SK-N-MC (cell line): ENCODE data around the gene LRMDA.

Experiments used
- DNase-seq: peaks from one replicate; pipeline ENCODE4 v3.0.0-alpha.2; 2011; ENCODE audit warnings: low read depth, low spot score
- H3K27ac ChIP-seq: fragments of 200-600 bp; sonication (generic); 2 replicates; pipeline ENCODE4 v1.5.1; 2016; ENCODE audit warnings: mixed run types
- H3K36me3 ChIP-seq: fragments of 200-600 bp; sonication (generic); 2 replicates; pipeline ENCODE4 v1.6.1; 2017; ENCODE audit warnings: antibody characterized with exemption, low read length, mixed read lengths; ENCODE audit not compliant: insufficient read depth
- H3K4me3 ChIP-seq: fragments of 200-600 bp; sonication (generic); 2 replicates; pipeline ENCODE4 v1.5.1; 2016
- H3K9ac ChIP-seq: fragments of 200-600 bp; sonication (generic); 2 replicates; pipeline ENCODE4 v1.8.0; 2017; ENCODE audit warnings: mixed run types, mixed read lengths; ENCODE audit not compliant: insufficient read length
- H3K9me3 ChIP-seq: fragments of 200-600 bp; sonication (generic); 2 replicates; pipeline ENCODE4 v1.6.1; 2017; ENCODE audit warnings: low read depth, mild to moderate bottlenecking, antibody characterized with exemption, low read length, moderate library complexity, mixed read lengths
- EZH2 ChIP-seq: fragments of 200-600 bp; sonication (generic); IDR thresholded peaks from one replicate; pipeline ENCODE4 v1.6.1; 2017; ENCODE audit warnings: antibody characterized with exemption
- FOXP2 ChIP-seq: optimal IDR thresholded peaks from 2 replicates; pipeline ENCODE3; 2011; ENCODE audit warnings: mild to moderate bottlenecking, moderate library complexity; ENCODE audit not compliant: insufficient read depth; ENCODE audit errors: extremely low read length, control extremely low read depth
- POLR2AphosphoS5 ChIP-seq: IDR thresholded peaks from 2 replicates; pipeline ENCODE4 v1.6.1; 2012; ENCODE audit warnings: mild to moderate bottlenecking, low read depth, low read length, borderline replicate concordance

The LRMDA gene

DNA sequence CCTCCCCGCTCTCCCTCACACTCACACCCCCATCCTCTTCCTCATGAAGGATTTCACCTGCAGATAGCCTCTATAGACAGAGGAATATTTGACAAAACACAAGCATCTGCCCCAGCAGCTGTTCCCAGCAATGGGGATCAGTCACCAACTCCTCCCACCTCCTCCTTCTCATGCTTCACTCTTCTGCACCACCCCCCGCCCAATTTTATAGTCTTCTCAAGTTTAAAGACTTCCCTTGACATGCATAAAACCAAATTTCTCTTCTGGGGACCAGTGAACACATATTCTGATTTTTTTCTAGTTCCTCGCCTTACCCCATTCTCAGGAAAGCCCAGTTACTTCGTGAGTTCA, 654.4 kb downstream of the LRMDA start:
- Histone ChIP-seq H3K9ac (no peak overlapping the region), H3K9me3 (no peaks in the 10 kb centered on the region), H3K36me3 (no peaks in the 10 kb centered on the region), H3K27ac (no peak overlapping the region), H3K4me3 (no peak overlapping the region)
- no peak for DNase-seq
- TF ChIP-seq FOXP2 (no peak), POLR2AphosphoS5 (no peak), EZH2 (no peak)

DNA sequence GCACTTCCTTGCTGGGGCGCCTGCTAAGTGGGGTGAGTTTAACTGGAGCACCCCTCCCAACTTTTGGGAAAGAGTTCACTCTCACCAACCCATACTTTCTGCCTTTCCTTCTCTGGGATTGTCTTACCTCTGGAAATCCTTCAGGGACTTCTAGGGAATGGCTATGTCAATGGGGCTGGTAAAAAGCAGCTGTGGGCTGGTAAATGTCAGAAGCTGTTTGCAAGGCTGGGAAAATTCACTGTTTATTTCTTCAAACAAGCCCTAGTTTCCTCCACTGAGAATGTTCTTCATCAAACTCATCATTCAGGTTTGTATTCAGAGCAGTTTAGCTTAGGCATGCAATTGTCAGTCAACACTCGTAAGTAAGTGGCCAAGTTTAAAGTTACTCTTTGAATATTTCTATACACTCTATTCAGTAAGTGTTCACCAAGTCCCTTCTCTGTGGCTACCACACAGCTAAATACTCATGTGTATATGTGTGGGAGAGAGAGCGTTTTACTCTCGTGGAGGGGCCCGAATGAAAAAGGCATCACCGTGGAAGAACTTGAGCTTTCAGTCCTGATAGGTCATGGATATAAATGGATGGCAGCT, 654.8 kb downstream of the LRMDA start:
- Histone ChIP-seq H3K27ac (no peak overlapping the region), H3K4me3 (no peak overlapping the region), H3K9ac (no peak overlapping the region), H3K9me3 (no peaks in the 10 kb centered on the region), H3K36me3 (no peaks in the 10 kb centered on the region)
- DNase-seq = no peak
- TF ChIP-seq POLR2AphosphoS5 (no peak), EZH2 (no peak), FOXP2 (no peak)

GRCh38 chr10:76086761-76087639, 655.6 kb downstream of the LRMDA start:
- Histone ChIP-seq H3K9me3 (no peaks in the 10 kb centered on the region), H3K27ac (no peak overlapping the region), H3K36me3 (no peaks in the 10 kb centered on the region), H3K4me3 (no peak overlapping the region), H3K9ac (no peak overlapping the region)
- TF ChIP-seq POLR2AphosphoS5 (no peak), EZH2 (no peak), FOXP2 (no peak)
- DNase-seq = no peak

GRCh38 chr10:76088008-76088407, 656.6 kb downstream of the LRMDA start:
- H3K27ac ChIP-seq = no peak overlapping the region
- TF ChIP-seq EZH2 (no peak), POLR2AphosphoS5 (no peak), FOXP2 (no peak)
- no peak for DNase-seq
- H3K4me3 ChIP-seq = no peak overlapping the region
- H3K9ac ChIP-seq = no peak overlapping the region
- no peaks in the 10 kb centered on the region for H3K9me3 ChIP-seq
- H3K36me3 ChIP-seq = no peaks in the 10 kb centered on the region

DNA sequence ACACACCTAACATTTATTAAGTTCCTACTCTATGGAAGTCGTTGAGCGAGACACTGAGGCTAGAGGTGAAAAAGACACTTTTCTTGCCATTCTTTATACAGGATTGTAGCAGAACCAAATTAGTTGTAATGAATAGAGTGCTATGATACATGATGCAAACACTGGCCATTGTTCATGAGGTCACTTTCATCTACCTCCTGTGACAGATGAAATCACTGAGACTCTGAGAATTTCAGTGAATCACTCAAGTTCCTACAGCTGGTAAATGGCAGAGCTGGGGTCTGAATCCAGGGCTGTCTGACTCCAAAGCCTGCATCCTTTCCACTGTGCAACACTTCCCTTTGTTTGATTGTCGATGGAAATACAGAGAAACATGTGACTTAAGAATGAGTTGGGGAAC, 657.6 kb downstream of the LRMDA start:
- no peaks in the 10 kb centered on the region for H3K9me3 ChIP-seq
- no peak for DNase-seq
- H3K36me3 ChIP-seq = no peaks in the 10 kb centered on the region
- TF ChIP-seq FOXP2 (no peak), EZH2 (no peak), POLR2AphosphoS5 (no peak)
- H3K9ac ChIP-seq = no peak overlapping the region
- H3K27ac ChIP-seq = no peak overlapping the region
- H3K4me3 ChIP-seq = no peak overlapping the region

- DNase-seq = no peak
- no peak for TF ChIP-seq EZH2
- no peak for TF ChIP-seq POLR2AphosphoS5
- TF ChIP-seq FOXP2 = no peak
- no peak overlapping the region for H3K9ac ChIP-seq
- no peaks in the 10 kb centered on the region for H3K9me3 ChIP-seq
- no peak overlapping the region for H3K4me3 ChIP-seq
- no peak overlapping the region for H3K27ac ChIP-seq
- no peaks in the 10 kb centered on the region for H3K36me3 ChIP-seq
Observed at GRCh38 chr10:76089556-76090180, 658.2 kb downstream of the LRMDA start.

- no peaks in the 10 kb centered on the region for H3K9me3 ChIP-seq
- no peaks in the 10 kb centered on the region for H3K36me3 ChIP-seq
- no peak overlapping the region for H3K9ac ChIP-seq
- no peak for DNase-seq
- H3K27ac ChIP-seq = no peak overlapping the region
- H3K4me3 ChIP-seq = no peak overlapping the region
- TF ChIP-seq POLR2AphosphoS5 = no peak
- TF ChIP-seq FOXP2 = no peak
- TF ChIP-seq EZH2 = no peak
Observed at GRCh38 chr10:76091926-76092325, 660.5 kb downstream of the LRMDA start.

- TF ChIP-seq POLR2AphosphoS5 = no peak
- no peak for TF ChIP-seq FOXP2
- TF ChIP-seq EZH2 = no peak
- Histone ChIP-seq H3K9ac (no peak overlapping the region), H3K36me3 (no peaks in the 10 kb centered on the region), H3K27ac (no peak overlapping the region), H3K9me3 (no peaks in the 10 kb centered on the region), H3K4me3 (no peak overlapping the region)
- DNase-seq = no peak
Observed at GRCh38 chr10:76106611-76107010, 675.2 kb downstream of the LRMDA start.
